HepG2 (cell line): ENCODE measurements around the gene C10orf90. TPM values are rescaled to one million over a fixed set of nuclear protein-coding genes. Genes with fewer than 3 reads are reported as not detected.

Experiments
- ATAC-seq: fragments of 200-7000 bp; cut with Tn5 transposase; 3 replicates; pipeline ENCODE4 v1.9.1; 2020; ENCODE audit warnings: mild to moderate bottlenecking, moderate library complexity
- BruUV-seq: library from RNA; stranded (reverse); fragments of 400-500 nt; replicated peaks from 2 replicates; lab custom pipeline; 2021; lab: Mats Ljungman, UMichigan
- CTCF ChIA-PET: fragments of 300-600 bp; formaldehyde crosslinking; extraction: SDS; loops from one replicate; lab custom pipeline; 2021; ENCODE audit warnings: low total read pairs, inconsistent platforms, low intra/inter-chr PET ratio; lab: Yijun Ruan, JAX
- POLR2A ChIA-PET: fragments of 350-600 bp; sonication (Branson Sonifier 250); formaldehyde crosslinking; loops from one replicate; lab custom pipeline; 2020; ENCODE audit warnings: antibody characterized with exemption, inconsistent platforms; lab: Yijun Ruan, JAX
- DNase-seq: peaks from one replicate; pipeline ENCODE4 v3.0.0-alpha.2; 2015; ENCODE audit warnings: low spot score
- FAIRE-seq: peaks from 3 replicates; lab custom pipeline; 2011; peaks lifted over from hg19 to GRCh38; lab: Jason Lieb, UNC
- H2AFZ ChIP-seq: one replicate; pipeline ENCODE4 v1.6.1; 2011; ENCODE audit warnings: low read length, inconsistent platforms
- H3K27ac ChIP-seq: fragments of 300-600 bp; 3 replicates; pipeline ENCODE4 v1.8.0; 2011; ENCODE audit warnings: mixed run types, mild to moderate bottlenecking, mixed read lengths, low read length, inconsistent platforms; ENCODE audit not compliant: insufficient read depth; ENCODE audit errors: extremely low read length
- H3K27me3 ChIP-seq, 2 experiments: fragments of 200-600 bp in 1 of 2; 2 replicates in 1 of 2; 3 replicates in 1 of 2; pipeline versions ENCODE4 v1.6.0 to v1.8.0; 2011; ENCODE audit warnings: low read length in 2 of 2, mild to moderate bottlenecking in 2 of 2, moderate library complexity in 2 of 2, inconsistent platforms in 1 of 2; ENCODE audit not compliant: insufficient read depth in 2 of 2, control insufficient read depth in 1 of 2
- H3K36me3 ChIP-seq, 2 experiments: fragments of 200-600 bp in 1 of 2; replicated peaks in 1 of 2; 2 replicates in 1 of 2; 3 replicates in 1 of 2; pipeline versions ENCODE4 v1.5.1 to v1.8.0; 2011; ENCODE audit warnings: low read length in 2 of 2, inconsistent platforms in 1 of 2; ENCODE audit not compliant: insufficient read depth in 2 of 2, control insufficient read depth in 1 of 2
- H3K4me1 ChIP-seq: 2 replicates; pipeline ENCODE4 v1.5.1; 2012; ENCODE audit warnings: low read length, inconsistent platforms; ENCODE audit not compliant: insufficient read depth
- H3K4me2 ChIP-seq: 2 replicates; pipeline ENCODE4 v1.6.0; 2011; ENCODE audit warnings: low read depth, low read length, inconsistent platforms
- H3K4me3 ChIP-seq, 3 experiments: fragments of 200-600 bp in 1 of 3; sonication (generic), shearing (Covaris generic) in 1 of 3; replicated peaks in 1 of 3; 2 replicates each; pipeline ENCODE4 v1.5.1; 2011 to 2016; ENCODE audit warnings: low read length in 3 of 3, inconsistent platforms in 2 of 3, low read depth in 2 of 3, mild to moderate bottlenecking in 2 of 3, control low read depth in 1 of 3, mixed read lengths in 1 of 3; ENCODE audit not compliant: insufficient read depth in 1 of 3
- H3K79me2 ChIP-seq: one replicate; pipeline ENCODE4 v1.6.1; 2011; ENCODE audit warnings: low read length, inconsistent platforms; ENCODE audit not compliant: insufficient read depth
- H3K9ac ChIP-seq: 2 replicates; pipeline ENCODE4 v1.6.0; 2011; ENCODE audit warnings: mild to moderate bottlenecking, low read depth, low read length, inconsistent platforms; ENCODE audit not compliant: insufficient read depth
- H3K9me3 ChIP-seq: 2 replicates; pipeline ENCODE4 v1.5.1; 2012; ENCODE audit warnings: mild to moderate bottlenecking, low read length
- H4K20me1 ChIP-seq: 2 replicates; pipeline ENCODE4 v1.6.0; 2011; ENCODE audit warnings: inconsistent platforms, mild to moderate bottlenecking, low read length, moderate library complexity; ENCODE audit not compliant: insufficient read depth
- AGO1 ChIP-seq: fragments of 200-400 bp; formaldehyde crosslinking; IDR thresholded peaks from 2 replicates; pipeline ENCODE4 v1.6.1; 2017; ENCODE audit warnings: mild to moderate bottlenecking, low read depth, low read length, moderate library complexity; ENCODE audit not compliant: poor library complexity, severe bottlenecking
- BORCS8-MEF2B ChIP-seq: sonication (generic); formaldehyde crosslinking; IDR thresholded peaks from 2 replicates; pipeline ENCODE4 v1.8.0; 2022; ENCODE audit warnings: mild to moderate bottlenecking, missing genetic modification reagents
- ERF ChIP-seq: IDR thresholded peaks from 2 replicates; pipeline ENCODE4 v1.6.1; 2018; ENCODE audit warnings: missing biosample characterization, missing genetic modification reagents
- MXD4 ChIP-seq: IDR thresholded peaks from 2 replicates; pipeline ENCODE4 v1.6.1; 2016; ENCODE audit warnings: mild to moderate bottlenecking, missing biosample characterization, missing genetic modification reagents
- NONO ChIP-seq, 2 experiments: fragments of 450-650 bp in 1 of 2; sonication (generic) in 1 of 2; formaldehyde crosslinking in 1 of 2; IDR thresholded peaks in 1 of 2; conservative IDR thresholded peaks in 1 of 2; 2 replicates each; pipeline versions ENCODE4 v1.6.1 to v1.8.0; 2017 to 2022; ENCODE audit warnings: mild to moderate bottlenecking in 1 of 2, missing genetic modification reagents in 1 of 2, moderate library complexity in 1 of 2
- SKI ChIP-seq: fragments of 450-650 bp; IDR thresholded peaks from one replicate; pipeline ENCODE4 v1.6.1; 2018; ENCODE audit warnings: mild to moderate bottlenecking; ENCODE audit not compliant: partially characterized antibody
- STAG1 ChIP-seq: sonication (generic); formaldehyde crosslinking; IDR thresholded peaks from 2 replicates; pipeline ENCODE4 v1.4.0; 2020; ENCODE audit warnings: missing genetic modification reagents
- ZEB1 ChIP-seq: IDR thresholded peaks from 2 replicates; pipeline ENCODE4 v1.6.1; 2012; ENCODE audit warnings: mild to moderate bottlenecking, low read depth, inconsistent platforms; ENCODE audit not compliant: insufficient replicate concordance
- ZNF652 ChIP-seq: IDR thresholded peaks from 2 replicates; pipeline ENCODE4 v1.6.1; 2016; ENCODE audit warnings: low read depth, borderline replicate concordance
- WGBS: methylation state at CpG from one replicate; pipeline ENCODE4 v1.1.6; 2017; ENCODE audit warnings: low lambda C conversion rate; 5-methylcytosine and 5-hydroxymethylcytosine counted together
- in situ Hi-C: cut with HindIII; loops from 2 replicates; pipeline ENCODE4 v1.10.0; 2017; ENCODE audit warnings: low pct_unique_long_range_greater_than_20kb; ENCODE audit not compliant: extremely low pct_ligation_motif_present
- intact Hi-C: fragments of 100-400 bp; cut with micrococcal nuclease; formaldehyde crosslinking; loops from one replicate; pipeline ENCODE4 v1.10.0; 2022; ENCODE audit not compliant: unreplicated experiment
- polyA plus RNA-seq, 8 experiments: library from polyadenylated mRNA; depleted of rRNA in 3 of 8; stranded (reverse) in 7 of 8; unstranded in 1 of 8; fragments of >200 nt; fragmentation: Illumina TruSeq in 4 of 8; extraction: Trizol in 4 of 8; gene quantifications; 2 replicates each; pipeline versions ENCODE4 v1.2.1 to v1.2.3, GENCODE V29; 2011 to 2016; ENCODE audit warnings: low read depth in 4 of 8, missing spikeins in 1 of 8, mixed read lengths in 1 of 8; ENCODE audit not compliant: insufficient read depth in 1 of 8
- total RNA-seq, 5 experiments: library from RNA; depleted of rRNA; stranded (reverse); fragments of >200 nt; fragmentation: Illumina TruSeq; extraction: Trizol; gene quantifications; 2 replicates each; pipeline ENCODE4 v1.2.3, GENCODE V29; 2016; ENCODE audit warnings: low read depth in 1 of 5
- TF ChIP-seq, protein P1 (sequence below): IDR thresholded peaks from 2 replicates; pipeline ENCODE4 v1.6.1; 2016; ENCODE audit warnings: mild to moderate bottlenecking, missing biosample characterization, missing genetic modification reagents
- TF ChIP-seq, protein P2 (sequence below): sonication (generic); formaldehyde crosslinking; IDR thresholded peaks from 2 replicates; pipeline ENCODE4 v1.4.0; 2020; ENCODE audit warnings: missing genetic modification reagents
- TF ChIP-seq, protein P3 (sequence below): sonication (generic); formaldehyde crosslinking; IDR thresholded peaks from 2 replicates; pipeline ENCODE4 v1.4.0; 2020; ENCODE audit warnings: missing genetic modification reagents
- TF ChIP-seq, protein P4 (sequence below): sonication (generic); formaldehyde crosslinking; IDR thresholded peaks from 2 replicates; pipeline ENCODE4 v1.4.0; 2020; ENCODE audit warnings: missing genetic modification reagents

The C10orf90 gene
- total and polyA plus RNA-seq, 2 of the 13 experiments (the other 11 are each of a cell fraction or from before 2014, with no cell fraction given), result not detected

DNA sequence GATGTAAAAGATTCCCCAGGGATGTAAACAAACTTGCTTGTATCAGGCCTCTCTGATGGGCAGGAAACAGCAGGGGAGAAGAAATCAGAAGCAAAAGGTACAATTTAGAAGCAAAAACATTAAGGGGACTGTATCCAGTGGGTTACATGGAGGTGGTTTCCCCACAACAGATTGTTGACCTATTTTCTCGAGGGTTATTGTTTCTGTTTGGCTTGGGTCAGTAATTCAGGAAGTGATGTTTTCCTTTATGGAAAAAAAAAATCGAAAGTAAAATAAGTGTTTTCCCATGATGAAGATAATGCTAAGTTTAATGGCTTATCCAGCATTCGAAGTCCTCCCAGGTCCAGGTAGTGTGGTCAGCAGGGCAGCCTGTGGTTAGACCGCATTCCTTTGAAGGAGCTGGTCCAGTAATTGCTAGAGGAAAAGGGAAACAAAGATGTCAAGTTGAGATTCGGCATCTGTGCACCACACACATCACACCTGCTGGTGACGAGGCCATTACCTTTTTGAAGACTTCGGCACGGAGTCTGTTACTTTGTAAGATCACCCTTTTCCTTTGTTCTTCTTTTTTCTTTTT is 244.9 kb downstream of the C10orf90 start:
- FAIRE-seq, result no peak

More for the DNA sequence above, 244.9 kb downstream of the C10orf90 start:
- WGBS, result 31% methylated on average over 8 of the region's 8 CpGs
- no peak overlapping the region for H3K4me3 ChIP-seq
- H2AFZ ChIP-seq, result no peak overlapping the region
- in situ Hi-C loops, result no loop called here
- TF ChIP-seq, protein P1, sequence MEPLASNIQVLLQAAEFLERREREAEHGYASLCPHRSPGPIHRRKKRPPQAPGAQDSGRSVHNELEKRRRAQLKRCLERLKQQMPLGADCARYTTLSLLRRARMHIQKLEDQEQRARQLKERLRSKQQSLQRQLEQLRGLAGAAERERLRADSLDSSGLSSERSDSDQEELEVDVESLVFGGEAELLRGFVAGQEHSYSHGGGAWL (CRISPR knock-in tag), result no peak
- TF ChIP-seq, protein P2, sequence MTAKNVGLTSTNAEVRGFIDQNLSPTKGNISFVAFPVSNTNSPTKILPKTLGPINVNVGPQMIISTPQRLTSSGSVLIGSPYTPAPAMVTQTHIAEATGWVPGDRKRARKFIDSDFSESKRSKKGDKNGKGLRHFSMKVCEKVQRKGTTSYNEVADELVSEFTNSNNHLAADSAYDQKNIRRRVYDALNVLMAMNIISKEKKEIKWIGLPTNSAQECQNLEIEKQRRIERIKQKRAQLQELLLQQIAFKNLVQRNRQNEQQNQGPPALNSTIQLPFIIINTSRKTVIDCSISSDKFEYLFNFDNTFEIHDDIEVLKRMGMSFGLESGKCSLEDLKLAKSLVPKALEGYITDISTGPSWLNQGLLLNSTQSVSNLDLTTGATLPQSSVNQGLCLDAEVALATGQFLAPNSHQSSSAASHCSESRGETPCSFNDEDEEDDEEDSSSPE (CRISPR knock-in tag), result no peak
- TF ChIP-seq, protein P3, sequence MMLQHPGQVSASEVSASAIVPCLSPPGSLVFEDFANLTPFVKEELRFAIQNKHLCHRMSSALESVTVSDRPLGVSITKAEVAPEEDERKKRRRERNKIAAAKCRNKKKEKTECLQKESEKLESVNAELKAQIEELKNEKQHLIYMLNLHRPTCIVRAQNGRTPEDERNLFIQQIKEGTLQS (CRISPR knock-in tag), result no peak
- TF ChIP-seq ZEB1, result no peak
- TF ChIP-seq BORCS8-MEF2B, result no peak
- no peak for TF ChIP-seq NONO (IDR thresholded peaks at IDR 0.05)
- TF ChIP-seq NONO (CRISPR knock-in tag; conservative IDR thresholded peaks at IDR 0.05), result no peak
- TF ChIP-seq SKI, result no peak
- no peak for TF ChIP-seq MXD4 (CRISPR knock-in tag)
- TF ChIP-seq STAG1 (CRISPR knock-in tag), result no peak
- no peak for TF ChIP-seq ZNF652 (CRISPR knock-in tag)
- TF ChIP-seq, protein P4, sequence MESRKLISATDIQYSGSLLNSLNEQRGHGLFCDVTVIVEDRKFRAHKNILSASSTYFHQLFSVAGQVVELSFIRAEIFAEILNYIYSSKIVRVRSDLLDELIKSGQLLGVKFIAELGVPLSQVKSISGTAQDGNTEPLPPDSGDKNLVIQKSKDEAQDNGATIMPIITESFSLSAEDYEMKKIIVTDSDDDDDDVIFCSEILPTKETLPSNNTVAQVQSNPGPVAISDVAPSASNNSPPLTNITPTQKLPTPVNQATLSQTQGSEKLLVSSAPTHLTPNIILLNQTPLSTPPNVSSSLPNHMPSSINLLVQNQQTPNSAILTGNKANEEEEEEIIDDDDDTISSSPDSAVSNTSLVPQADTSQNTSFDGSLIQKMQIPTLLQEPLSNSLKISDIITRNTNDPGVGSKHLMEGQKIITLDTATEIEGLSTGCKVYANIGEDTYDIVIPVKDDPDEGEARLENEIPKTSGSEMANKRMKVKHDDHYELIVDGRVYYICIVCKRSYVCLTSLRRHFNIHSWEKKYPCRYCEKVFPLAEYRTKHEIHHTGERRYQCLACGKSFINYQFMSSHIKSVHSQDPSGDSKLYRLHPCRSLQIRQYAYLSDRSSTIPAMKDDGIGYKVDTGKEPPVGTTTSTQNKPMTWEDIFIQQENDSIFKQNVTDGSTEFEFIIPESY (CRISPR knock-in tag), result no peak
- TF ChIP-seq ERF, result no peak
- no peak for TF ChIP-seq AGO1
- TF ChIP-seq, all 625 proteins: peak for 0
- no peaks in the 10 kb centered on the region for H3K4me1 ChIP-seq
- peaks cover 9% of the 10 kb centered on the region for H3K9me3 ChIP-seq
- no peak overlapping the region for H3K4me2 ChIP-seq
- ChIA-PET CTCF (no interaction called here), POLR2A (no interaction called here)
- H3K36me3 ChIP-seq, result no peaks in the 10 kb centered on the region
- ATAC-seq (no peak), DNase-seq (no peak)
- no peaks in the 10 kb centered on the region for H3K79me2 ChIP-seq
- BruUV-seq, result no TSS peak
- no peak overlapping the region for H3K9ac ChIP-seq
- peaks cover 0 to 12% of the 10 kb centered on the region in 2 experiments; a peak in 3 of 5 replicates for H3K27me3 ChIP-seq
- no peaks in the 10 kb centered on the region for H4K20me1 ChIP-seq
- H3K27ac ChIP-seq, result no peak overlapping the region
- intact Hi-C loops, result no loop called here
